Stimulated activated naive CD8-positive, alpha-beta T cell treated with anti-CD3 and anti-CD28 coated beads, Interleukin-15, amount 100 ng/mL, for 72 hours (primary cell): ENCODE data around the gene TBC1D8.

Source experiments
- ATAC-seq: fragments of 150-1000 bp; cut with Tn5 transposase; 2 replicates; pipeline ENCODE4 v1.10.0; 2021; ENCODE audit warnings: mild to moderate bottlenecking, moderate library complexity
- DNase-seq, 2 donors: peaks; one replicate each; pipeline ENCODE4 v3.0.0; 2021 to 2022
- H3K27ac Mint-ChIP-seq, 2 donors: one replicate each; pipeline ENCODE4 v1.8.0; 2022; ENCODE audit warnings: mild to moderate bottlenecking in 2 of 2, mixed read lengths in 2 of 2, moderate library complexity in 2 of 2
- H3K27me3 Mint-ChIP-seq: one replicate; pipeline ENCODE4 v1.8.0; 2022; ENCODE audit warnings: mixed read lengths
- H3K4me1 Mint-ChIP-seq: one replicate; pipeline ENCODE4 v1.8.0; 2022; ENCODE audit warnings: mild to moderate bottlenecking, mixed read lengths
- H3K4me3 Mint-ChIP-seq, 2 donors: one replicate each; pipeline ENCODE4 v1.8.0; 2022; ENCODE audit warnings: mild to moderate bottlenecking in 2 of 2, mixed read lengths in 2 of 2, moderate library complexity in 1 of 2
- H3K9me3 Mint-ChIP-seq, 2 donors: one replicate each; pipeline ENCODE4 v1.8.0; 2022; ENCODE audit warnings: mixed read lengths in 2 of 2

TBC1D8 gene

GRCh38 chr2:101130081-101130480 is 21.1 kb downstream of the TBC1D8 start:
- Mint-ChIP-seq H3K9me3 (no peaks in the 10 kb centered on the region), H3K4me1 (peaks cover 13% of the 10 kb centered on the region), H3K27ac (no peak overlapping the region), H3K4me3 (no peak overlapping the region), H3K27me3 (no peaks in the 10 kb centered on the region)
- DNase-seq (no peak), ATAC-seq (no peak)

- H3K4me3 Mint-ChIP-seq: no peak overlapping the region
- H3K9me3 Mint-ChIP-seq: no peaks in the 10 kb centered on the region
- H3K4me1 Mint-ChIP-seq: peaks cover 14% of the 10 kb centered on the region
- ATAC-seq (no peak), DNase-seq (no peak)
- H3K27me3 Mint-ChIP-seq: no peaks in the 10 kb centered on the region
- H3K27ac Mint-ChIP-seq: no peak overlapping the region
These were observed 23.7 kb downstream of the TBC1D8 start for GRCh38 chr2:101127319-101128056.

DNA sequence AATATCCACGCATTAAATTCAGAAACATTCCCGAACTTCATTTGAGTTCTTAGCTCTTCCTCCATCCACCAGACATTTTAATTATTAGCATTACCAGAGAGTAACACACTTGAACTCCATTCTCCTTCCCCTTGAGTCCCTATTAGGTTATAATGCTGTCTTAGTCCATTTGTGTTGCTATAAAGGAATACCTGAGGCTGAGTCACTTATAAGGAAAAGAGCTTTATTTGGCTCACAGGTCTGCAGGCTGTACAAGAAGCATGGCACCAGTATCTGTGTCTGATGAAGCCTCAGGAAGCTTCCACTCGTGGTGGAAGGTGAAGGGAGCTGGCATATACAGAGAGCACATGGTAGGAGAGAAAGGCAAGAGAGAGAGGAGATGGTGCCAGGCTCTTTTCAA is 25.4 kb downstream of the TBC1D8 start:
- Mint-ChIP-seq H3K27me3 (no peaks in the 10 kb centered on the region), H3K9me3 (no peaks in the 10 kb centered on the region), H3K4me3 (no peak overlapping the region), H3K4me1 (peaks cover 14% of the 10 kb centered on the region), H3K27ac (no peak overlapping the region)
- ATAC-seq (no peak), DNase-seq (no peak)

DNA sequence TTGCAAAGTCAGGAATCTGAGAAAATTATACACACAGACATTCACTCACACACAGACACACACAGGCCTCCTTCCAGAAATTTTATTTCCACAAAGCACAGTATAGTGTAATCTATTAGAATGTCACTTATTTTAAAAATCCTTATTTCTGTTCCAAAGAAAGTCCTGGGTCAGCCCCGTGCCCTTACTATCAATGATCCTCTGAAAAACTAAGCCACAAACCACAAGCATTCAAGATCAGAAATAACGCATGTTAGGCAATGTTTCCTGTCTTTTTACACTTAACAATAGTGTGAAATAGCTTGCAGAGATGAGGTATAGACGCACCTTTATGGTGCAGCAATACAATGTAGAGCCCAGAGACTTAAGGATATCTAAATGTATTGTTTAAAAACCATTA is 25.8 kb downstream of the TBC1D8 start:
- Mint-ChIP-seq H3K4me1 (peaks cover 14% of the 10 kb centered on the region), H3K27ac (no peak overlapping the region), H3K9me3 (no peaks in the 10 kb centered on the region), H3K27me3 (no peaks in the 10 kb centered on the region), H3K4me3 (no peak overlapping the region)
- DNase-seq (no peak), ATAC-seq (no peak)

DNA sequence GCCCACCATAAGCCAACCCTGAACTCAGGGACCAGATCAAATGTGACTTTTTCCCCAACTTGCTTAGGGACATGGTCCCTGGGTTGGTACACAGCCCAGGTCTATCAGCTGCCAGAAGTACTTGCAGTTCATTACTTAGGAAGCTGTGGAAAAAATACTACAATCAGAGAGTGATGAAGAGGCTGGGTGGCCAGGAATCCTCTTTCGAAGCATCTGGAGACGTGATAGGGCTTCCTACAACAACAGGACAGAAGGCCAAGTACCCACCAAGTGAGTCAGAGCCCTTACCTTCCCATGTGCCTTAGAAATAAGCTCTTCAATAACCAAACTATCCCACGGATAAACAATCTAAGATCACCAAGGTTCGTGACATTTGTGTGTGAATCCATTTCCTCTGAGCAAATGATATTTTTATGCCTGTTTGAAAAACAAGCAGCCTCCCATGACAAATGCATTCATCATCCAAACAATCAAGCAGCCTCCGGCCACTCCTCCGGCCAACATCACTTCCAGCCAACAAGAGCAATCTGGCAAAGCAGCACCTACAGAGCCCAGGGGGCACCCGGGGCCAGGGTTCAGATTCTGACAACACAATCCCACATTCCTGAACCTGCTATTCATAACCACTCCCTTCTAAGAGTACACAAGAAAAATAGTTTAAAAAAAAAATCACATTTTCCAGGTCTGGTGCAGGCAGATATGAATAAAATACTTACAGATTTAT is 26.4 kb downstream of the TBC1D8 start:
- ATAC-seq (no peak), DNase-seq (no peak)
- no peaks in the 10 kb centered on the region for H3K27me3 Mint-ChIP-seq
- H3K4me1 Mint-ChIP-seq: peaks cover 14% of the 10 kb centered on the region
- no peak overlapping the region for H3K27ac Mint-ChIP-seq
- no peak overlapping the region for H3K4me3 Mint-ChIP-seq
- no peaks in the 10 kb centered on the region for H3K9me3 Mint-ChIP-seq

GRCh38 chr2:101123795-101124471 is 27.2 kb downstream of the TBC1D8 start:
- H3K4me3 Mint-ChIP-seq: no peak overlapping the region
- no peaks in the 10 kb centered on the region for H3K9me3 Mint-ChIP-seq

GRCh38 chr2:101121174-101121573 is 30.0 kb downstream of the TBC1D8 start:
- Mint-ChIP-seq H3K27ac (no peak overlapping the region), H3K4me1 (peaks cover 14% of the 10 kb centered on the region), H3K4me3 (no peak overlapping the region), H3K27me3 (no peaks in the 10 kb centered on the region), H3K9me3 (no peaks in the 10 kb centered on the region)
- no peak for DNase-seq
- no peak for ATAC-seq

More at GRCh38 chr2:101123795-101124471, 27.2 kb downstream of the TBC1D8 start:
- H3K27ac Mint-ChIP-seq: no peak overlapping the region
- no peak for ATAC-seq
- H3K4me1 Mint-ChIP-seq: peaks cover 14% of the 10 kb centered on the region
- no peaks in the 10 kb centered on the region for H3K27me3 Mint-ChIP-seq
- no peak for DNase-seq

- no peaks in the 10 kb centered on the region for H3K9me3 Mint-ChIP-seq
- H3K27me3 Mint-ChIP-seq: no peaks in the 10 kb centered on the region
- ATAC-seq (no peak), DNase-seq (no peak)
- peaks cover 8% of the 10 kb centered on the region for H3K4me1 Mint-ChIP-seq
- H3K4me3 Mint-ChIP-seq: no peak overlapping the region
- H3K27ac Mint-ChIP-seq: peak overlapping the region; percentile 17
These were observed 30.8 kb downstream of the TBC1D8 start for GRCh38 chr2:101120124-101120996.

DNA sequence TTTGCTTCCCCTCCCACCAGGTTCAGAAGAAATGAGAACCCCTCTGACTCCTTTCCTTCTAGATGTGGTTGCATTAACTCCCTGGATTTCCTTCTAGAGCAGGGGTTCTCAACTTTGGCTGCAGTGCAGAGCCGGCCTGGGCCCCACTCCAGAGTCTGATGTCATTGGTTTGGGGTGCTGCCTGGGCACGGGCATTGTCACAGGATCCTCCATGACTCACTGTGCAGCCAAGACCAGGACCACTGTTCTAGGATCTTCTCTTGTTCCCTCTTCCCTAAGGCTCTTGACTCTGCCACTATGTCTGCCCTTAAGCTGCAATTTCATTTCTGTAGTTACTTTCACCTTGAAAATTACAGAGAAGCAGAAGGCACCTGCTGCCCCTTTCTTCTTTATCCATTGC is 31.8 kb downstream of the TBC1D8 start:
- Mint-ChIP-seq H3K9me3 (no peaks in the 10 kb centered on the region), H3K4me1 (no peaks in the 10 kb centered on the region), H3K27ac (no peak overlapping the region), H3K4me3 (no peak overlapping the region), H3K27me3 (no peaks in the 10 kb centered on the region)
- DNase-seq (no peak), ATAC-seq (no peak)

DNA sequence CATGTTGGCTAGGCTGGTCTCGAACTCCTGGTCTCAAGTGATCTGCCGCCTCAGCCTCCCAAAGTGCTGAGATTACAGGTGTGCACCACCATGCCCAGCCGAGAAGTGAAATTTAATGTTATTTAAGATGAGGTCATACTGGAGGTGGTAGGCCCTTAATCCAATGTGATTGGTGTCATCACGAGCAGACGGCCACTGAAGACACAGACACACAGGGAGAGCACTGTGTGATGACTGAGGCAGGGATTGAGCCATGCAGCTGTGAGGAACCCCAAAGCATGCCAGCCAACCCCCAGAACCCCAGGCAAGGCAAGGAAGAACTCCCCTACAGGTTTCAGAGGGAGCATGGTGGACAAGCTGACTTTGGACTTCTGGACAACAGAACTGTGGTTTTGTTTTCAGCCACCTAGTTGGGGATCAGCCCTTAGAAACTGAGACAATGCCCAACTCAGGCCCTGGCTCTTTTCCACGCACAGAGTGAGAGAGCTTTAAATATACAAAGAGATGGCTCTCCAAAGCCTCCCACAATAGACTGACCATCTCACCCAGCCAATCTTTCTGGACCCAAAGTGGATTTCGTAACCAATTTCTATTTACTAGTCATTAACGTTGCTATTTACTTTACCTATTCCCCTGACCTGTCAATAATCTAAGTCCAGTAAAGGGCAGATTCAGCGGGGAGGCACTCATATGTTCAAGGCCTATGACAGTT is 34.2 kb downstream of the TBC1D8 start:
- no peaks in the 10 kb centered on the region for H3K9me3 Mint-ChIP-seq
- no peak for DNase-seq

GRCh38 chr2:101116348-101116747 is 34.8 kb downstream of the TBC1D8 start:
- ATAC-seq (no peak), DNase-seq (no peak)
- no peak overlapping the region for H3K4me3 Mint-ChIP-seq
- H3K4me1 Mint-ChIP-seq: no peaks in the 10 kb centered on the region
- H3K27me3 Mint-ChIP-seq: no peaks in the 10 kb centered on the region
- H3K9me3 Mint-ChIP-seq: no peaks in the 10 kb centered on the region
- no peak overlapping the region for H3K27ac Mint-ChIP-seq

More for the DNA sequence above, 34.2 kb downstream of the TBC1D8 start:
- Mint-ChIP-seq H3K4me3 (no peak overlapping the region), H3K4me1 (no peaks in the 10 kb centered on the region), H3K27ac (no peak overlapping the region), H3K27me3 (no peaks in the 10 kb centered on the region)
- no peak for ATAC-seq

GRCh38 chr2:101115664-101116063 is 35.5 kb downstream of the TBC1D8 start:
- ATAC-seq (no peak), DNase-seq (no peak)
- H3K27ac Mint-ChIP-seq: no peak overlapping the region
- H3K27me3 Mint-ChIP-seq: no peaks in the 10 kb centered on the region
- no peaks in the 10 kb centered on the region for H3K4me1 Mint-ChIP-seq
- no peak overlapping the region for H3K4me3 Mint-ChIP-seq
- H3K9me3 Mint-ChIP-seq: no peaks in the 10 kb centered on the region

DNA sequence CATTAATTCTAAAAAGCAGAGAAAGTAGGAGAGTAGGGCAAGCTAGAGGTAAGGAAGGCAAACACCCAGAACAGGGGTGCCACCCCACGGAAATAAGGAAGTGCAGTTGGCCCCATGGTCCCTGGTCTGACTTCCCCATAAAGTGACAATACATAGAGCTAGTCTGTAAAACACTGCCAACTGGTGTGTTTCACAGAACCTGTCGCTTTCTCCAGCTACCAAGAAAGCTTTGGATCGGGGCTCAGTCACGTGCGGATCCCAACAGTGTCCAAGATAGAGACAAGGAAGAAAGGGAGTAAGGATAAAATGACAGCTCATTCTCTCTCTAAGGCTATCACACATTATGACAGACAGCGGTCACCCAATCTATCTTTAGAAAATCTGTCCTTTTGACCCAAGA is 36.4 kb downstream of the TBC1D8 start:
- no peak overlapping the region for H3K27ac Mint-ChIP-seq
- no peak overlapping the region for H3K4me3 Mint-ChIP-seq
- H3K4me1 Mint-ChIP-seq: no peaks in the 10 kb centered on the region
- DNase-seq (no peak), ATAC-seq (no peak)
- no peaks in the 10 kb centered on the region for H3K9me3 Mint-ChIP-seq
- H3K27me3 Mint-ChIP-seq: no peaks in the 10 kb centered on the region

GRCh38 chr2:101114268-101114783 is 36.9 kb downstream of the TBC1D8 start:
- Mint-ChIP-seq H3K4me3 (no peak overlapping the region), H3K27ac (no peak overlapping the region), H3K27me3 (no peaks in the 10 kb centered on the region), H3K9me3 (no peaks in the 10 kb centered on the region), H3K4me1 (no peaks in the 10 kb centered on the region)
- ATAC-seq (no peak), DNase-seq (no peak)
